Measurements from ENCODE around the gene SFXN1. TPM values are rescaled to one million over a fixed set of nuclear protein-coding genes. Genes with fewer than 3 reads are reported as not detected.

Gene SFXN1
- total RNA-seq, 4 donors from 2014 or later = 13.5 to 37.4 (median 25.6) TPM

DNA sequence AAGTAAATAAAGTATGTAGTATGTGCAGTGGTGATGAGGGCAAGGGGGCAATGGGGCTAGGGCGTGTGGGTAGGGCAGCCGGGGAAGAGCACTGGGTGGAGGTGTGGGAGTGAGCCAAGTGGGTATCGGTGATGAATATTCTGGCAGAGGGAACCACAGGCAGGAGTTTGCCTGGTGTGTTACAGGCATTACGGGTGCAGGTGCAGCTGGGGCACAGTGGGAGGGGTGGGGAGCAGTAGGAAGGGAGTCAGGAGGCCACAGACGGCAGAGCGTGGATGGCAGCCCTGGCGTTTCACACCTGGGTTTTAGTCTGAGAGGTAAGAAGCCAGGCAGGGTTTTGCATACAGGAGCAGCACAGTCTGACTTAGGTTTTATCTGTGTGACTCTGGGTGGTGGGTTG, 35.4 kb downstream of the SFXN1 start:
- Histone ChIP-seq H3K27ac (no peak overlapping the region), H3K27me3 (no peaks in the 10 kb centered on the region), H3K4me3 (no peak overlapping the region), H3K4me1 (no peaks in the 10 kb centered on the region), H3K36me3 (peaks cover 71% of the 10 kb centered on the region), H3K9me3 (no peaks in the 10 kb centered on the region)
- TF ChIP-seq, protein P1, sequence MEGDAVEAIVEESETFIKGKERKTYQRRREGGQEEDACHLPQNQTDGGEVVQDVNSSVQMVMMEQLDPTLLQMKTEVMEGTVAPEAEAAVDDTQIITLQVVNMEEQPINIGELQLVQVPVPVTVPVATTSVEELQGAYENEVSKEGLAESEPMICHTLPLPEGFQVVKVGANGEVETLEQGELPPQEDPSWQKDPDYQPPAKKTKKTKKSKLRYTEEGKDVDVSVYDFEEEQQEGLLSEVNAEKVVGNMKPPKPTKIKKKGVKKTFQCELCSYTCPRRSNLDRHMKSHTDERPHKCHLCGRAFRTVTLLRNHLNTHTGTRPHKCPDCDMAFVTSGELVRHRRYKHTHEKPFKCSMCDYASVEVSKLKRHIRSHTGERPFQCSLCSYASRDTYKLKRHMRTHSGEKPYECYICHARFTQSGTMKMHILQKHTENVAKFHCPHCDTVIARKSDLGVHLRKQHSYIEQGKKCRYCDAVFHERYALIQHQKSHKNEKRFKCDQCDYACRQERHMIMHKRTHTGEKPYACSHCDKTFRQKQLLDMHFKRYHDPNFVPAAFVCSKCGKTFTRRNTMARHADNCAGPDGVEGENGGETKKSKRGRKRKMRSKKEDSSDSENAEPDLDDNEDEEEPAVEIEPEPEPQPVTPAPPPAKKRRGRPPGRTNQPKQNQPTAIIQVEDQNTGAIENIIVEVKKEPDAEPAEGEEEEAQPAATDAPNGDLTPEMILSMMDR (IDR thresholded peaks at IDR 0.05) = no peak
- no peak for DNase-seq (ENCODE audit: low spot score in 2 of 2)
- 84% methylated on average over 7 of the region's 7 CpGs for WGBS

GRCh38 chr5:175516933-175517823, 38.8 kb downstream of the SFXN1 start:
- Histone ChIP-seq H3K9me3 (no peaks in the 10 kb centered on the region), H3K27me3 (no peaks in the 10 kb centered on the region), H3K4me1 (no peaks in the 10 kb centered on the region), H3K4me3 (no peak overlapping the region), H3K27ac (no peak overlapping the region), H3K36me3 (peaks cover 61% of the 10 kb centered on the region)
- DNase-seq (ENCODE audit: low spot score in 2 of 2) = no peak
- WGBS = 94% methylated on average over 10 of the region's 10 CpGs
- no peak for TF ChIP-seq POLR2AphosphoS5 (IDR thresholded peaks at IDR 0.05)
- no peak for TF ChIP-seq POLR2A (IDR thresholded peaks at IDR 0.05)
- TF ChIP-seq EP300 (IDR thresholded peaks at IDR 0.05) = no peak
- TF ChIP-seq, protein P1 (IDR thresholded peaks at IDR 0.05) = no peak

DNA sequence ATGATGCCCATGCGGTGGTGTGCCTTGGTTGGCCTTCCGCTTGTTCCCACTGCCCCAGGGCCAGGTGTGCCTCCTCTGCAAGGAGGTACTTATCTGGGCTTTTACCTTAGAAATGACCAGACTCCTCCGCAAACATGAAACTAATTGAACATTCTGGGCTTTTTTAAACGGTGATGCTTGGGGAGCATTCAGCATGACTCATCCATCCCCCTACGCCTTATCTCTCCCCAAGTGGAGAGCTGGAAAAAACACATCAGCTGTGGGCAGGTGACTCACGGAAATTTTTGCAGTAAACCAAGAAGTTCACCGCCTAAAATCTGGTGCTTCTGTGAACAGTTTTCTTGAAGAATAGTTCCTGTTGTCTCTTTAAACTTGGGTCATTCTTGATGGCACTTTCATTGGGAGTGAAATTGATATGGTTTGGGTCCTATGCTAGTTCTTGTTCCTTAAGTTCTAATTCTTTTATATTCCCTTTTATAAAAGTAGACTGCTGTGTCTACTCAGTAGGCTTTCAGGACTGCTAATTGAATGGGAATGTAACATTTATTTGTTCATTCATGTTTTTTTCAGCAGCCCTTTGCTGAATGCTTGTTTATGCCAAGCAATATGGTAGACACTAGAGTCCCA, 39.6 kb downstream of the SFXN1 start:
- Histone ChIP-seq H3K9me3 (no peaks in the 10 kb centered on the region), H3K4me3 (no peak overlapping the region), H3K36me3 (peaks cover 68% of the 10 kb centered on the region), H3K27ac (no peak overlapping the region), H3K27me3 (no peaks in the 10 kb centered on the region), H3K4me1 (no peaks in the 10 kb centered on the region)
- WGBS = 96% methylated on average over 7 of the region's 7 CpGs
- TF ChIP-seq POLR2A (IDR thresholded peaks at IDR 0.05) (no peak), POLR2AphosphoS5 (IDR thresholded peaks at IDR 0.05) (no peak), EP300 (IDR thresholded peaks at IDR 0.05) (no peak)
- TF ChIP-seq, protein P1 (IDR thresholded peaks at IDR 0.05) = no peak
- no peak for DNase-seq (ENCODE audit: low spot score in 2 of 2)

GRCh38 chr5:175519006-175519405, 40.6 kb downstream of the SFXN1 start:
- DNase-seq (ENCODE audit: low spot score in 2 of 2) = no peak
- H3K9me3 ChIP-seq = no peaks in the 10 kb centered on the region
- H3K4me1 ChIP-seq = no peaks in the 10 kb centered on the region
- H3K4me3 ChIP-seq = no peak overlapping the region
- TF ChIP-seq POLR2AphosphoS5 (IDR thresholded peaks at IDR 0.05) (no peak), EP300 (IDR thresholded peaks at IDR 0.05) (no peak), POLR2A (IDR thresholded peaks at IDR 0.05) (no peak)
- TF ChIP-seq, protein P1 (IDR thresholded peaks at IDR 0.05) = no peak
- H3K27me3 ChIP-seq = no peaks in the 10 kb centered on the region
- H3K27ac ChIP-seq = no peak overlapping the region
- H3K36me3 ChIP-seq = peaks cover 65% of the 10 kb centered on the region
- WGBS = 94% methylated on average over 2 of the region's 2 CpGs

DNA sequence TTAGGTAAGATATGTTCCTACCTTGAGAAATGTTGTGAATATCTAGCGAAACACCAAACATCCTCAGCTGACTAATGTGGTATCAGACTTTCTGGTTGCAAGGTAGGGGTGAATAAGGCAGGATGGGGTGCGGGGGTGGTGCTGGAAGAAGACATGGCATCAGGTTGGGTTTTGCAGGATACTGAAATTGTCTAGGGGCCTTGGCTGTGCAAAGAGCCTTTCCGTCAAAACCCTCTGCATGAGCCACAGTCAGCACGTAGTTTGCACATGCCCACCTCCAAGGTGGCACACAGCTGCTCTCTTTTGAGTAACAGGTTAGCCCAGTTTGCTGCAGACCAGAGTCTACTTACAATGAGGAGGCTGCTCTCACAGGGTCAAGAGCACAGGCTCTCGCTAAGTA, 42.0 kb downstream of the SFXN1 start:
- DNase-seq (ENCODE audit: low spot score in 2 of 2) = no peak
- H3K4me1 ChIP-seq = no peaks in the 10 kb centered on the region
- no peaks in the 10 kb centered on the region for H3K27me3 ChIP-seq
- no peak overlapping the region for H3K4me3 ChIP-seq
- no peak for TF ChIP-seq POLR2AphosphoS5 (IDR thresholded peaks at IDR 0.05)
- no peak for TF ChIP-seq EP300 (IDR thresholded peaks at IDR 0.05)
- TF ChIP-seq, protein P1 (IDR thresholded peaks at IDR 0.05) = no peak
- no peak for TF ChIP-seq POLR2A (IDR thresholded peaks at IDR 0.05)
- H3K27ac ChIP-seq = no peak overlapping the region
- WGBS = 98% methylated on average over 5 of the region's 5 CpGs
- H3K36me3 ChIP-seq = peaks cover 59% of the 10 kb centered on the region
- H3K9me3 ChIP-seq = no peaks in the 10 kb centered on the region
